GM21515 (cell line): ENCODE measurements around the gene EPN3.

Experiments
- ATAC-seq: cut with Tn5 transposase; IDR thresholded peaks from one replicate; pipeline ENCODE4 v1.9.1; 2021; ENCODE audit not compliant: unreplicated experiment

Gene EPN3

GRCh38 chr17:50586421-50587247 lies 54.1 kb downstream of the EPN3 start:
- ATAC-seq: no peak

DNA sequence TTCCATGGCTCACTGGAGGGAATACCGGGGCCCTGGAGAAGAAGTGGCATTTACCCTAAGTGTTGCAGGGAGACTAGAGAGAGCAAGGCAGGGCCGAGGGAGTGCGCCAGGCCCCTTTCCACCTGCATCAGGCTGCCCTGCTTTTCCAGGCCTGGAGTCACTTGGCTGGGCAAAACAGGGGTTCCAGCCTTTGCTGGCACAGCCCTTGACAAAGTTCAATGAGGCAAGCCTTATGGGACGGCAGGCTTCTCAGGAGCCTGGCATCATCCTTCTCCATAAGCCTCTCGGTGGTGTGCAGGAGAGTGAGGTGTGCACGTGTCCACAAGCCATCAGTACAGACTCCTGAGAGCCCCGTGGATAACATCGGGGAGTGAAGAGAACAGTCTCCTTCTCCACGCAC lies 55.0 kb downstream of the EPN3 start:
- ATAC-seq: no peak

DNA sequence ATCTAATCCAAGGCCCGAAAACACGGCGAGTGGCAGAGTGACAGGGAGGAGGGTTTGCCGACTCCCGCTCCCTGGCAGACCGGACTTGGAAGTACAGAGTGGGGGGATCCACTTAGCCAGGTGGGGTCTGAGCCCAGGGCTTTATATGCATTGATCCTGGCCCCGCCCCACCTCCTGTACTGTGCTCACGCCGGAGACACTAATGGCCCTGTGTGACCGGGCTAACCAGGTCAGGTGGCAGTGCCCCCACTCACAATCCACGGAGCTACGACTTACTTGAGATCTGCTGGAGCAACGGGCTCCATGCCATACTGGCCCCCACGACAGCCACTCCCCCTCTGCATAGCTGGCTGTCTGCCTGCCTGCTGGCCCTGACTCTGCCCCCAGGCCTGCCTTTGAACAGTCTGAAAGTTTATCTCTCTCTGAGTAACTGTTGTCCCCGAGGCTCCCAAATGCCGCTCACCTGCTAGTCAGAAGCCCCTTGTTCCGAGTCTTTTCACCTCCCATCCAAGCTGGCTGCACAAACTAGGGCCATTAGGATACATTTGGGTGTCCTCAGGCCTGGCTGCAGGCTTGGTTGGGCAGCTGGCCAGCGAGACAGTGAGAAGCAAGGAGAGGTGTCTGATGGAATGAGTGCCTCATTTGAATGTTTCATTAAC lies 56.0 kb downstream of the EPN3 start:
- ATAC-seq: no peak

DNA sequence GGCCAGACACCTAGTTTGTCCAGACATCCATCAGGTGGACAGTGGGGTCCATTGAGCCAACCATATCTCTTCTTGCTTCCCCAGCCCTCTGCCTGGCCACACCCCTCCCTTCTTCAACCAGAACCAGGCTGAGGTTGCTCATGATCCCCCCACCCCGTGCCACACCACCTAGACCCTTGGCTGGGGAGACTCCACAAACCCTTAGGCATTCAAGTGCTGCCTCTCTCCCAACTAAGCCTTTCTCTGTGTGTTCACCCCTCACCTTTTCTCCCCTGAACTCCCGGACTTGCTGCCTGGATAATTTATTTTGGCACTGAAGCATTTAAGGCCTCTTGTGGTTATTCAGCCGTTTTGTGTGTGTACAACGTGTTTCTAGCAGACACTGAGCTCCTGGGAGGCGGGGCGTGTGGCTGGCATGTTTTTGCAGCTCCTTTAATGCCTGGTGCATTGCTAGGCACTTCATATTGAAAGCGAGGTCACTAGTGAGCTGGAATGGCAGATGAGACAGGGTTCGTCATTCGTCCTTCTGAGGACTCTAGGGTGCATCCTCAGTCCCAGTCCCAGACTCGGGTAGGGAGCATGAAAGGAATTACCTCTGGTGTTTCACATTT lies 56.7 kb downstream of the EPN3 start:
- ATAC-seq: no peak

DNA sequence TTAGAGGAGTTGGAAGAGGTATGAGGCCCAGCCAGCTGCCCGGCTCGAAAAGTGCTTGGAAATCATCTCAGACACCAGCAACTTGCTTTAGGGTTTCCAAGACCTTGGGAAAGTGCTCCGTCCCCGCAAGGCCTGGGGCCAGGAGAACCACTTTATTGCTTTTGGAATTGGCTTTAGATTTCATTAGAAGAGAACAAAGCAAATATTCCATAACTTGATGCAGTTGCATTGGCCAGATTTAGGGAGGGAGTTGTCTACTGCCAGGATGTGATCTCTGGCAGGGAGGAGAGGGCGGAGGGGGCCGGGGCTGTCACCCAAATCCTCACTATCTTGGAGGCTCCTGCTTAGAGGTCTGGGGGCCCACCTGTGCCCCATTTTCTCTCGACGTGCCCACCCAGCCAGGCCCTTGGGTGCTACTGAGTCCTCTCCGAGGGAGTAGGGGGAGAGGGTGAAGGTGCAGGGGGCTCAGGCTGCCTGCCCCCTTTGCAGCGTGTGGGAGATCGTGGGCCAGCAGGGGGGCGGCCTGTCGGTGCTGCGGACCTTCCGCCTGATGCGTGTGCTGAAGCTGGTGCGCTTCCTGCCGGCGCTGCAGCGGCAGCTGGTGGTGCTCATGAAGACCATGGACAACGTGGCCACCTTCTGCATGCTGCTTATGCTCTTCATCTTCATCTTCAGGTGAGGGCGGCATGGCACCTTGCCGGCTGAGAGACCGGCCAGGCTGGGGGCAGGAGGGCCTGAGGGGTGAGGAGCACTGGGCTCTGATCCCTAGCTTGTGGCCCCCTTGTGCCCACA lies 58.6 kb downstream of the EPN3 start:
- no peak for ATAC-seq

DNA sequence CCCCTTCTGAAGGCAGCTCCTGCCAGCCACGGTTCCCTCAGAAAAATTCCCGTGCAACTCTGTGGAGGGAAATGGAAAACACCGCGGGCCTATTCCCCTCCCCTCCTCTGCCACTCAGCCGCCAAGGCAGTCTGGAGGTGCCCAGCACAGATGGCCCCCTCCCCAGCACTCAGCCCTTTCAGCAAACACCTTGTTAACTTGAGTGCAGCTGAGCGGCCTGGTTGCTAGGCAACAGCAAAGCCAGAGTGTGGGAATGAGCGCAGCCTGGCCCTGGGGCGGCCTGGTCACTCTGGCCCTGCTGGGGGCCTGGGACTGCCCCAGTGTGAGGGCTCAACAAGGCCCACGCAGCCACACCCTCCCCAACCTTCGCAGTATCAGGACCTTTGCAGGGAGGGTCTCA lies 60.8 kb downstream of the EPN3 start:
- ATAC-seq: no peak
